BE2C (cell line): ENCODE measurements around the gene OPTN.

Experiments used
- DNase-seq: peaks from one replicate; pipeline ENCODE4 v3.0.0-alpha.2; 2020
- H3K27me3 ChIP-seq: fragments of 250-450 bp; sonication (Bioruptor Pico); 2 replicates; pipeline ENCODE4 v1.5.1; 2020; ENCODE audit warnings: mild to moderate bottlenecking
- H3K36me3 ChIP-seq: fragments of 250-450 bp; sonication (Bioruptor Pico); 2 replicates; pipeline ENCODE4 v1.5.1; 2020; ENCODE audit warnings: mild to moderate bottlenecking
- H3K4me1 ChIP-seq: fragments of 250-450 bp; sonication (Bioruptor Pico); 2 replicates; pipeline ENCODE4 v1.5.1; 2020
- H3K4me3 ChIP-seq: 2 replicates; pipeline ENCODE4 v1.5.1; 2011; ENCODE audit warnings: low read depth, low read length
- H3K9me3 ChIP-seq: fragments of 250-450 bp; sonication (Bioruptor Pico); 2 replicates; pipeline ENCODE4 v1.5.1; 2020
- CTCF ChIP-seq: IDR thresholded peaks from 2 replicates; pipeline ENCODE4 v1.5.1; 2012; ENCODE audit warnings: mild to moderate bottlenecking, low read depth, low read length

The OPTN gene

GRCh38 chr10:13182424-13182823, 82.5 kb downstream of the OPTN start:
- H3K27me3 ChIP-seq: no peaks in the 10 kb centered on the region
- no peak for TF ChIP-seq CTCF
- peaks cover 79% of the 10 kb centered on the region for H3K36me3 ChIP-seq
- H3K4me1 ChIP-seq: no peaks in the 10 kb centered on the region
- no peak for DNase-seq
- H3K9me3 ChIP-seq: no peaks in the 10 kb centered on the region
- H3K4me3 ChIP-seq: no peak overlapping the region

GRCh38 chr10:13183625-13184024, 83.7 kb downstream of the OPTN start:
- DNase-seq: no peak
- H3K27me3 ChIP-seq: no peaks in the 10 kb centered on the region
- H3K4me1 ChIP-seq: no peaks in the 10 kb centered on the region
- TF ChIP-seq CTCF: no peak
- no peaks in the 10 kb centered on the region for H3K9me3 ChIP-seq
- peaks cover 78% of the 10 kb centered on the region for H3K36me3 ChIP-seq
- H3K4me3 ChIP-seq: no peak overlapping the region

- no peaks in the 10 kb centered on the region for H3K9me3 ChIP-seq
- H3K27me3 ChIP-seq: no peaks in the 10 kb centered on the region
- peaks cover 77% of the 10 kb centered on the region for H3K36me3 ChIP-seq
- no peaks in the 10 kb centered on the region for H3K4me1 ChIP-seq
- no peak for TF ChIP-seq CTCF
- no peak overlapping the region for H3K4me3 ChIP-seq
- DNase-seq: no peak
Observed at GRCh38 chr10:13184276-13184675, 84.3 kb downstream of the OPTN start.

- H3K4me1 ChIP-seq: no peaks in the 10 kb centered on the region
- no peak overlapping the region for H3K4me3 ChIP-seq
- H3K27me3 ChIP-seq: no peaks in the 10 kb centered on the region
- H3K9me3 ChIP-seq: no peaks in the 10 kb centered on the region
- peaks cover 81% of the 10 kb centered on the region for H3K36me3 ChIP-seq
- no peak for TF ChIP-seq CTCF
- no peak for DNase-seq
Observed at GRCh38 chr10:13184730-13185514, 85.0 kb downstream of the OPTN start.

- no peaks in the 10 kb centered on the region for H3K27me3 ChIP-seq
- no peaks in the 10 kb centered on the region for H3K9me3 ChIP-seq
- TF ChIP-seq CTCF: no peak
- H3K36me3 ChIP-seq: peaks cover 76% of the 10 kb centered on the region
- H3K4me1 ChIP-seq: no peaks in the 10 kb centered on the region
- DNase-seq: no peak
- H3K4me3 ChIP-seq: no peak overlapping the region
Observed at GRCh38 chr10:13187135-13187534, 87.2 kb downstream of the OPTN start.
